Measurements from ENCODE around the gene LAMA2.

GRCh38 chr6:129215916-129216520, 333.1 kb downstream of the LAMA2 start:
- TF ChIP-seq CTCF (conservative IDR thresholded peaks at IDR 0.05 in 1 of 2, IDR thresholded peaks at IDR 0.05 in 1 of 2; ENCODE audit: extremely low read depth in 1 of 2, insufficient read depth in 1 of 2, low read depth in 1 of 2, low read length in 2 of 2) = no peak
- no peak for TF ChIP-seq EZH2 (IDR thresholded peaks at IDR 0.05; ENCODE audit: borderline replicate concordance, low read length)
